ENCODE results near the gene USP16.

GRCh38 chr21:29033871-29034270 is 9.4 kb downstream of the USP16 start:
- TF ChIP-seq, protein P1, sequence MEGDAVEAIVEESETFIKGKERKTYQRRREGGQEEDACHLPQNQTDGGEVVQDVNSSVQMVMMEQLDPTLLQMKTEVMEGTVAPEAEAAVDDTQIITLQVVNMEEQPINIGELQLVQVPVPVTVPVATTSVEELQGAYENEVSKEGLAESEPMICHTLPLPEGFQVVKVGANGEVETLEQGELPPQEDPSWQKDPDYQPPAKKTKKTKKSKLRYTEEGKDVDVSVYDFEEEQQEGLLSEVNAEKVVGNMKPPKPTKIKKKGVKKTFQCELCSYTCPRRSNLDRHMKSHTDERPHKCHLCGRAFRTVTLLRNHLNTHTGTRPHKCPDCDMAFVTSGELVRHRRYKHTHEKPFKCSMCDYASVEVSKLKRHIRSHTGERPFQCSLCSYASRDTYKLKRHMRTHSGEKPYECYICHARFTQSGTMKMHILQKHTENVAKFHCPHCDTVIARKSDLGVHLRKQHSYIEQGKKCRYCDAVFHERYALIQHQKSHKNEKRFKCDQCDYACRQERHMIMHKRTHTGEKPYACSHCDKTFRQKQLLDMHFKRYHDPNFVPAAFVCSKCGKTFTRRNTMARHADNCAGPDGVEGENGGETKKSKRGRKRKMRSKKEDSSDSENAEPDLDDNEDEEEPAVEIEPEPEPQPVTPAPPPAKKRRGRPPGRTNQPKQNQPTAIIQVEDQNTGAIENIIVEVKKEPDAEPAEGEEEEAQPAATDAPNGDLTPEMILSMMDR (IDR thresholded peaks at IDR 0.05; ENCODE audit: low read length): no peak
- TF ChIP-seq EZH2phosphoT487 (IDR thresholded peaks at IDR 0.05; ENCODE audit: low read length) (no peak), EZH2 (optimal IDR thresholded peaks at IDR 0.05; ENCODE audit: low read depth, low read length) (no peak)

All from MM.1S (cell line).